ENCODE results near the gene TBC1D17.

- no peak for TF ChIP-seq CTCF (IDR thresholded peaks at IDR 0.05)
- TF ChIP-seq POLR2A (IDR thresholded peaks at IDR 0.05): no peak
These were observed 18.2 kb downstream of the TBC1D17 start for GRCh38 chr19:49895566-49896297.
